ENCODE results near the gene OR5T2. TPM values are rescaled to one million over a fixed set of nuclear protein-coding genes. Genes with fewer than 3 reads are reported as not detected.

Gene OR5T2
- total and polyA plus RNA-seq, 2 of the 4 experiments (the other 2 are of a cell fraction) = not detected

GRCh38 chr11:56214537-56214936, 19.5 kb downstream of the OR5T2 start:
- Histone ChIP-seq H4K91ac (ENCODE audit: insufficient read depth, low read depth, low read length) (no peak overlapping the region), H3K4ac (ENCODE audit: low read depth, low read length) (no peak overlapping the region), H3K27ac (ENCODE audit: insufficient read depth, low read length) (no peak overlapping the region), H3K18ac (ENCODE audit: low read depth, low read length) (no peak overlapping the region), H2BK5ac (ENCODE audit: low read depth, low read length, poor library complexity, severe bottlenecking) (no peak overlapping the region), H3K56ac (ENCODE audit: extremely low read depth, insufficient read depth, low read length) (no peak overlapping the region), H3K4me3 (ENCODE audit: insufficient read depth, low read depth, low read length) (no peak overlapping the region), H2BK20ac (ENCODE audit: low read depth, low read length) (no peak overlapping the region), H2BK15ac (ENCODE audit: low read depth, low read length) (no peak overlapping the region), H4K8ac (ENCODE audit: low read depth in 2 of 2, low read length in 2 of 2) (no peak overlapping the region), H4K5ac (ENCODE audit: low read depth, low read length) (no peak overlapping the region), H4K20me1 (ENCODE audit: insufficient read depth, low read length) (no peaks in the 10 kb centered on the region), H3K9ac (ENCODE audit: low read depth, low read length) (no peak overlapping the region), H3K9me1 (ENCODE audit: insufficient read depth, low read length) (no peaks in the 10 kb centered on the region), H2BK120ac (ENCODE audit: low read depth, low read length) (no peak overlapping the region), H3K79me1 (ENCODE audit: low read depth in 1 of 2, low read length in 2 of 2) (no peaks in the 10 kb centered on the region), H3K27me3 (ENCODE audit: control insufficient read depth, insufficient read depth, low read length) (no peaks in the 10 kb centered on the region), H3K4me2 (ENCODE audit: low read depth, low read length) (no peak overlapping the region), H2AFZ (replicated peaks; ENCODE audit: low read length, poor library complexity) (no peak overlapping the region), H2AK9ac (replicated peaks; ENCODE audit: low read depth, low read length, poor library complexity) (no peak overlapping the region), H3K14ac (replicated peaks; ENCODE audit: low read depth, low read length) (no peak overlapping the region), H3K36me3 (ENCODE audit: control insufficient read depth, insufficient read depth, low read length) (no peaks in the 10 kb centered on the region), H2AK5ac (ENCODE audit: low read depth, low read length) (no peak overlapping the region), H3K9me3 (ENCODE audit: control insufficient read depth, insufficient read depth, low read length) (no peaks in the 10 kb centered on the region; the same call in none of the 2 replicates), H3K4me1 (ENCODE audit: control insufficient read depth, insufficient read depth, low read length) (no peaks in the 10 kb centered on the region), H3K23ac (ENCODE audit: low read depth, low read length) (no peak overlapping the region)
- DNase-seq (no peak), ATAC-seq (ENCODE audit: low read depth) (no peak)
- TF ChIP-seq CEBPB (IDR thresholded peaks at IDR 0.05; ENCODE audit: low read depth, low read length) (no peak), FOS (IDR thresholded peaks at IDR 0.05; ENCODE audit: low read depth, low read length) (no peak), CHD1 (IDR thresholded peaks at IDR 0.05; ENCODE audit: low read depth, low read length) (no peak)
- ChIA-PET POLR2A (ENCODE audit: unreplicated experiment) (no interaction called here), CTCF (no interaction called here)
- no CpG with 5 or more reads among the region's 2 CpGs for WGBS, 2 experiments (ENCODE audit: extremely low coverage in 2 of 2, insufficient read length in 1 of 2)
- BruUV-seq (replicated peaks) = no TSS peak
- in situ Hi-C loops (cut with MboI; ENCODE audit: low sequenced_read_pairs) = no loop called here
- dilution Hi-C loops (cut with HindIII; ENCODE audit: low sequenced_read_pairs, unreplicated experiment) = no loop called here
- intact Hi-C loops (cut with micrococcal nuclease) = no loop called here

Measured in IMR-90 (cell line).